Lung microvascular endothelial cell (primary cell): ENCODE results near the gene ABAT. TPM values are rescaled to one million over a fixed set of nuclear protein-coding genes. Genes with fewer than 3 reads are reported as not detected.

ENCODE experiments used
- DNase-seq, 2 donors: peaks; one replicate each; pipeline versions ENCODE4 v3.0.0 to v3.0.0-alpha.2; 2010; ENCODE audit warnings: low read depth in 2 of 2
- total RNA-seq: library from RNA; depleted of rRNA; stranded (reverse); fragments of >200 nt; gene quantifications from 2 replicates; pipeline ENCODE4 v1.2.1, GENCODE V29; 2014

Gene ABAT
- total RNA-seq, 1 donor from 2014 or later, result 1.6 TPM

GRCh38 chr16:8816967-8817655 lies 142.7 kb downstream of the ABAT start:
- no peak for DNase-seq

- DNase-seq, result no peak
Measured at GRCh38 chr16:8818504-8819270, 144.3 kb downstream of the ABAT start.

- DNase-seq, result no peak
Measured at GRCh38 chr16:8819411-8820034, 145.1 kb downstream of the ABAT start.

- no peak for DNase-seq
Measured at GRCh38 chr16:8822403-8822802, 148.0 kb downstream of the ABAT start.

- DNase-seq, result no peak
Measured at GRCh38 chr16:8826278-8826879, 152.0 kb downstream of the ABAT start.

- DNase-seq, result peak; percentile 24 to 68
Measured at GRCh38 chr16:8828541-8829165, 154.2 kb downstream of the ABAT start.

GRCh38 chr16:8831450-8831849 lies 157.0 kb downstream of the ABAT start:
- DNase-seq, result no peak

- no peak for DNase-seq
Measured at GRCh38 chr16:8831871-8832716, 157.7 kb downstream of the ABAT start.

- DNase-seq, result no peak
Measured at GRCh38 chr16:8832717-8833105, 158.3 kb downstream of the ABAT start.

Other genes with a start within 250 kb of the ABAT start
- gene TMEM114, start 84.1 kb upstream of the ABAT start, total RNA-seq, result not detected in 2 replicates
- 7.0 and 10.7 TPM in 2 replicates for gene METTL22, start 52.9 kb upstream of the ABAT start, total RNA-seq
- 4.1 and 4.8 TPM in 2 replicates for gene TMEM186, start 123.0 kb downstream of the ABAT start, total RNA-seq
- 13.5 and 16.5 TPM in 2 replicates for gene PMM2, start 123.2 kb downstream of the ABAT start, total RNA-seq
- 141 and 222 TPM in 2 replicates for gene CARHSP1, start 194.4 kb downstream of the ABAT start, total RNA-seq
- not detected in 2 replicates for gene LITAFD, start 207.7 kb downstream of the ABAT start, total RNA-seq